ENCODE results near the gene PLXNA4.

The PLXNA4 gene

GRCh38 chr7:132424277-132424676, 152.0 kb downstream of the PLXNA4 start:
- H3K9ac ChIP-seq (ENCODE audit: low read length), result no peak overlapping the region
- no peak overlapping the region for H2AFZ ChIP-seq (ENCODE audit: low read depth, low read length)
- no peaks in the 10 kb centered on the region for H4K20me1 ChIP-seq (ENCODE audit: insufficient read depth, low read length)
- H3K4me1 ChIP-seq (ENCODE audit: low read length), result no peaks in the 10 kb centered on the region
- H3K9me3 ChIP-seq (ENCODE audit: insufficient read depth, low read length), result no peaks in the 10 kb centered on the region
- TF ChIP-seq EZH2phosphoT487 (IDR thresholded peaks at IDR 0.05; ENCODE audit: low read depth) (no peak), CTCF (IDR thresholded peaks at IDR 0.05; ENCODE audit: low read depth, low read length) (no peak)
- H3K36me3 ChIP-seq (replicated peaks; ENCODE audit: low read depth, low read length), result no peaks in the 10 kb centered on the region
- H3K4me2 ChIP-seq (ENCODE audit: low read length), result no peak overlapping the region
- H3K4me3 ChIP-seq (ENCODE audit: low read length), result no peak overlapping the region
- H3K27ac ChIP-seq (ENCODE audit: low read length), result no peak overlapping the region
- no peaks in the 10 kb centered on the region for H3K79me2 ChIP-seq (ENCODE audit: low read length)
- peaks cover 29% of the 10 kb centered on the region for H3K27me3 ChIP-seq (ENCODE audit: low read depth, low read length)

GRCh38 chr7:132423594-132424200, 152.6 kb downstream of the PLXNA4 start:
- no peak overlapping the region for H3K4me3 ChIP-seq (ENCODE audit: low read length)
- H3K4me2 ChIP-seq (ENCODE audit: low read length), result no peak overlapping the region
- peaks cover 29% of the 10 kb centered on the region for H3K27me3 ChIP-seq (ENCODE audit: low read depth, low read length)
- TF ChIP-seq EZH2phosphoT487 (IDR thresholded peaks at IDR 0.05; ENCODE audit: low read depth) (no peak), CTCF (IDR thresholded peaks at IDR 0.05; ENCODE audit: low read depth, low read length) (no peak)
- no peaks in the 10 kb centered on the region for H3K79me2 ChIP-seq (ENCODE audit: low read length)
- no peak overlapping the region for H3K27ac ChIP-seq (ENCODE audit: low read length)
- no peaks in the 10 kb centered on the region for H3K4me1 ChIP-seq (ENCODE audit: low read length)
- no peaks in the 10 kb centered on the region for H3K9me3 ChIP-seq (ENCODE audit: insufficient read depth, low read length)
- H4K20me1 ChIP-seq (ENCODE audit: insufficient read depth, low read length), result no peaks in the 10 kb centered on the region
- no peaks in the 10 kb centered on the region for H3K36me3 ChIP-seq (replicated peaks; ENCODE audit: low read depth, low read length)
- H3K9ac ChIP-seq (ENCODE audit: low read length), result no peak overlapping the region
- H2AFZ ChIP-seq (ENCODE audit: low read depth, low read length), result no peak overlapping the region

- Histone ChIP-seq H3K27me3 (ENCODE audit: low read depth, low read length) (peaks cover 33% of the 10 kb centered on the region), H4K20me1 (ENCODE audit: insufficient read depth, low read length) (no peaks in the 10 kb centered on the region), H3K4me2 (ENCODE audit: low read length) (no peak overlapping the region), H3K9ac (ENCODE audit: low read length) (no peak overlapping the region), H3K4me3 (ENCODE audit: low read length) (no peak overlapping the region), H3K9me3 (ENCODE audit: insufficient read depth, low read length) (no peaks in the 10 kb centered on the region), H3K79me2 (ENCODE audit: low read length) (no peaks in the 10 kb centered on the region), H3K36me3 (replicated peaks; ENCODE audit: low read depth, low read length) (no peaks in the 10 kb centered on the region), H2AFZ (ENCODE audit: low read depth, low read length) (no peak overlapping the region), H3K27ac (ENCODE audit: low read length) (no peak overlapping the region), H3K4me1 (ENCODE audit: low read length) (no peaks in the 10 kb centered on the region)
- no peak for TF ChIP-seq CTCF (IDR thresholded peaks at IDR 0.05; ENCODE audit: low read depth, low read length)
- no peak for TF ChIP-seq EZH2phosphoT487 (IDR thresholded peaks at IDR 0.05; ENCODE audit: low read depth)
Measured at GRCh38 chr7:132422502-132423111, 153.7 kb downstream of the PLXNA4 start.

- H4K20me1 ChIP-seq (ENCODE audit: insufficient read depth, low read length), result no peaks in the 10 kb centered on the region
- H3K9me3 ChIP-seq (ENCODE audit: insufficient read depth, low read length), result no peaks in the 10 kb centered on the region
- no peak overlapping the region for H3K4me3 ChIP-seq (ENCODE audit: low read length)
- no peaks in the 10 kb centered on the region for H3K4me1 ChIP-seq (ENCODE audit: low read length)
- no peaks in the 10 kb centered on the region for H3K36me3 ChIP-seq (replicated peaks; ENCODE audit: low read depth, low read length)
- H3K27ac ChIP-seq (ENCODE audit: low read length), result no peak overlapping the region
- H3K27me3 ChIP-seq (ENCODE audit: low read depth, low read length), result peaks cover 35% of the 10 kb centered on the region
- no peak overlapping the region for H2AFZ ChIP-seq (ENCODE audit: low read depth, low read length)
- H3K79me2 ChIP-seq (ENCODE audit: low read length), result no peaks in the 10 kb centered on the region
- no peak overlapping the region for H3K9ac ChIP-seq (ENCODE audit: low read length)
- TF ChIP-seq EZH2phosphoT487 (IDR thresholded peaks at IDR 0.05; ENCODE audit: low read depth) (no peak), CTCF (IDR thresholded peaks at IDR 0.05; ENCODE audit: low read depth, low read length) (no peak)
- H3K4me2 ChIP-seq (ENCODE audit: low read length), result no peak overlapping the region
Measured at GRCh38 chr7:132420527-132420926, 155.7 kb downstream of the PLXNA4 start.
